GM19099 (cell line): ENCODE data around the gene FBRSL1.

ENCODE experiments used
- POLR2A ChIP-seq: IDR thresholded peaks from 3 replicates; pipeline ENCODE4 v1.6.1; 2011; ENCODE audit warnings: low read depth; ENCODE audit not compliant: insufficient read length; ENCODE audit errors: extremely low read depth

The FBRSL1 gene

DNA sequence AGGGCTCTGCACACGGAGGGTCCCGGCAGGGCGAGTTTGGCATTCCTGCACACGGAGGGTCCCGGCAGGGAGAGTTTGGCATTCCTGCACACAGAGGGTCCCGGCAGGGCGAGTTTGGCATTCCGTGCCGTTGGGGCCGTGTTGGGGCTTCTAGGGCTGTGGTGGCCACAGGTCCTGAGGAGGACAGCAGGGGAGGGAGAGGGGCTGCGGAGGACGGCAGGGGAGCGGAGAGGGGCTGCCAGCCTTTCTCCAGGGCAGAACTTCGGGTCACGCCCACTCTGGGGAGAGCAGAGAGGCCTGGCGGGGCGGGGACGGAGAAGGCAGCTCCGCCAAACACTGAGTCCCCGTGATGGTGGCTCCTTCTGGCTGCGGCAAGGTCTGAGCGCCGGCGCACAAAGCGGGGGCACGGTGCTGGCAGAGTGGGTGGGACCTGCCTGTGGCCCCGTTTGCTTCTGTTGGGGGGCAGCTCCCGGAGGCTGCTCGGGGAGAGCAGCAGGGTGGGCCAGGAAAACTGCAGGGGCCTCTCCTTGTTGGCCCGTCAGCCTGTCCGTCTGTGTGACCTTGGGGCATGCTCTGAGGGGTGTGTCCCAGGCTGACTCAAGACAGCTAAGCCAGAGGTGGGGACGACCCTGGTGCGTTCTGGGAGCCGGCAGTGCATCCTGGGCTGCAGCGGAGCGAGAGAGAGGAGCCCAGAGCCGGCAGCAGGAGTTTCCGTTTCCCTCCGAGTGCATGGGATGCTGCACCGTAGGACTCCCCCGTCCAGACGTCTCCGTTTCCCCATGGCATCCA lies 60.3 kb downstream of the FBRSL1 start:
- no peak for TF ChIP-seq POLR2A

DNA sequence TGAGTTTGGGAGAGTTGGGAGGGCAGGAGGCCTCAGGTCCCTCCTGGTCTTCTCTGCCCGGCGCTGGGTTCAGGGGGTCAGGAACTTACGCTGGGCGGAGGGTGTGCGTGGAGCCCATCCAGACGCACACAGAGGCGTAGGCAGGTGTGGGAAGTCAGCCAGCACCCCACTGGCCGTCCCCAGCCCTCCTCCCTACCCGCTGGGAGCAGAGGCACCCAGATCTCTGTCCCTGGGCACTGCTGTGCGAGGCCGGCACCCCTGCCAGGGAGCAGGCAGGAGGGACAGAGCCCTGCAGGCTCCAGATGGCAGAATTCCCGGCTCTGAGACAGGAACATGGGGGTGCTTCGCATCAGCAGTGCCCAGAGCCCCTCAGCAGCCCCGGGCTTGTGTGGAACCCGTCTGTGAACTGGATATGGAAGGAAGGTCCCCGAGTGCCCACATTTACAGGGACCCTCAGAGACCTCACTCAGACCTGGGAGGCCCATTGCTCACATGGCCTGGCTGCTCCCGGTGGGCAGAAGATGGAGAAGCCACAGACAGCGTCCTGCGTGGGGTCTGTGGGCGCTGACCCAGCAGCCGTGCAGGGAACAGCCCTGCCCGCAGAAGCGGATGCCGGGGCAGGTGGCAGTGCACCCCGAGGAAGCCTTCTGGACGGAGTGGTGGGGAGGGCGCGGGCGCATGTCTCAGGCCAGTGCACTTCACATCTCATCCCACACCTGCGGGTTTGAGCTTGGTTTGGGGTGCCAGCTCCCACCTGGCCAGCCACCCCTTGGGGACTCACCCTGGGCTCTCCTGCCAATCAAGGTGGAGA lies 61.1 kb downstream of the FBRSL1 start:
- no peak for TF ChIP-seq POLR2A

DNA sequence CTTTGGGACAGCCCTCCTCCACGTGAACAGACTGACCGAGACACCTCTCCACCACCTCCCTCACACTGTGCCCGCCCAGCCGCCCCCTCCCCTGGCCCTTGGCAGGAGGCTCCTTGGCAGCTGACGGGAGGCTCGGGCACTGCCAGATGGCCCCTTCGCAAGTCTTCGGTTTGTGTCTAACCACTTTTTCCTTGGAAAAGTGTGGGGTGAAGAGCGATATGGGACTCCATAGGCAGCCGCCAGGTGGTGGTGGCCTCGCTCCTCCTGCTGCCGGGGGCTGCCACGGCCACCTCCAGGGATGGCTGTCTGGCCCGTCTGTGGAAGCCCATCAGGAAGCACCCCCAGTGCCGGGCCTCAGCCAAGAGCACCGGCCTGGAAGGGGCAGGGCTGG lies 61.7 kb downstream of the FBRSL1 start:
- TF ChIP-seq POLR2A, result no peak

DNA sequence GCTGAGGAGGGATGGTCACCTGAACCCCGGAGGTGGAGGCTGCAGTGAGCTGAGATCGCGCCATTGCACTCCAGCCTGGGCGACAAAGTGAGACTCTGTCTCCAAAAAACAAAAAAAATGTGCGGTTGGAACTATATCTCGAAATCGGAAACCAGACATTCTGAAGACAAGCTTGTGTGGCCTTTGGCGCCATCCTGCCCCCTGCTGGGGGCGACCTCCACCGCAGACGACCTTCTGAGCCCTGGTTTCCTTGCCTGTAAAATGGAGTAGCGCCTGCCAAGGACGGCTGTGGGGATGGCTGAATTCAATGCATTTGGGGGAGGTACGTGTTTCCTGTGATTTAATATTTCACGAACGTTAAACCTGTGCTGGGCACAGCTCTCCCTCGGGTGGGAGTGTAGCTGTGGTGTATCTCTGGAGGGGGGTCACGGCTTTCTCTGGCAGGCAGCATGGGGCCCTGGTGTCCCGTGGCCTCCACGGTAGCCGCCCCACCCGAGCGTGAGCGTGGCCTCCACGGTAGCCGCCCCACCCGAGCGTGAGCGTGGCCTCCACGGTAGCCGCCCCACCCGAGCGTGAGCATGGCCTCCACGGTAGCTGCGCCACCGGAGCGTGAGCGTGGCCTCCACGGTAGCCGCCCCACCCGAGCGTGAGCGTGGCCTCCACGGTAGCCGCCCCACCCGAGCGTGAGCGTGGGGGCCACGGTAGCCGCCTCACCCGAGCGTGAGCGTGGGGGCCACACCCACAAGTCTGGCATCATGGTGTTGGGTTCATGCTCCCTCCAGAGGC lies 65.1 kb downstream of the FBRSL1 start:
- no peak for TF ChIP-seq POLR2A

DNA sequence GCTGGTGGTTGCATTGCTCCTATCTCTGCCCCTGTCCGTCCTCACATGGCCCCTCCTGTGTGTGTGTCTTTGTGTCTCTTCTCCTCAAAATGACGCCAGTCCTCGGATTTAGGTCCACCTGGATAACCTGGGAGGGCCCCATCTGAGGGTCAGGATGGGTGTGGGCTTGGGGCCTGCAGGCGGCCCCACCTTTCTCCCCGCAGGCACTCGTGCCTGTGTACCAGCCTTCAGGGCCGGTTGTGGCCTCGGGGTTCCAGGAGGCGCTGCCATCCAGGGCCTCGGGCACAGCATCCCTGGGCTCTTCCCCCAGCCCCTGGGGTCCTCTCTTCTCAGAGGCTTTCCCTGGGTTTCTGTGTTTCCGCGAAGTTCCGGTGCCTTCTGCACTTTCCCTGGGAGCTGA lies 65.7 kb downstream of the FBRSL1 start:
- no peak for TF ChIP-seq POLR2A

DNA sequence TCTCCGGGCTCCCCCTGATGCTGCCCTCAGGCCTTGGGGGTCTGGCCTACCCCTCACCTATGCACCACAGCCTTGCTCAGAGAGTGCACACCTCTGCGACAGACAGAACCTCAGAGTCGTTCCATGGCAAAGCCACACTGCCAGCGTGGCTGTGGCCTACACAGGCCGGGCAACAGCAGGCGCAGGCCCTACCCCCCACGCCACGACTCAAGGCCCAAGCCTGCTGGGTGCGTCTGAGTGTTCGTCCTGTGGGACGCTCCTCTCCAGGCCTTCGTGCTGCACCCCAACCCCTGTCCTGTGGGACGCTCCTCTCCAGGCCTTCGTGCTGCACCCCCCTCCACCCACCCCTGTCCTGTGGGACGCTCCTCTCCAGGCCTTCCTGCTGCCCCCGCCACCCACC lies 66.3 kb downstream of the FBRSL1 start:
- TF ChIP-seq POLR2A, result no peak

DNA sequence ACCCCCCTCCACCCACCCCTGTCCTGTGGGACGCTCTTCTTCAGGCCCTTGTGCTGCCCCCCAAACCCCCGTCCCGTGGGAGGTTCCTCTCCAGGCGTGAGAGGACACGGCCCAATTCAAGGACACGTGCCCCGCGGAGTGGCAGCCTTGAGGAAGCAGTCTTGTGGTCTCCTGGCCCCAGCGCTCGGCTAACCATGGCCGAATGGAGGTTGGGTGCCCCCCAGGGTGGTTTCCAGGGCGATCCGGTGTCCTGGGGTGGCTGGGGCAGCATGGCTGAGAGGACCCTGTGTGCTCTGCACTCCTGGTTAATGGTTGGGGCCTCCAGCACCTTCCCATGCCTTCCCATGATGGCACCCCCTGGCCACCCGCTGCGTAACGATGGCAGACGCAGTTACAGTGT lies 66.8 kb downstream of the FBRSL1 start:
- TF ChIP-seq POLR2A, result no peak

DNA sequence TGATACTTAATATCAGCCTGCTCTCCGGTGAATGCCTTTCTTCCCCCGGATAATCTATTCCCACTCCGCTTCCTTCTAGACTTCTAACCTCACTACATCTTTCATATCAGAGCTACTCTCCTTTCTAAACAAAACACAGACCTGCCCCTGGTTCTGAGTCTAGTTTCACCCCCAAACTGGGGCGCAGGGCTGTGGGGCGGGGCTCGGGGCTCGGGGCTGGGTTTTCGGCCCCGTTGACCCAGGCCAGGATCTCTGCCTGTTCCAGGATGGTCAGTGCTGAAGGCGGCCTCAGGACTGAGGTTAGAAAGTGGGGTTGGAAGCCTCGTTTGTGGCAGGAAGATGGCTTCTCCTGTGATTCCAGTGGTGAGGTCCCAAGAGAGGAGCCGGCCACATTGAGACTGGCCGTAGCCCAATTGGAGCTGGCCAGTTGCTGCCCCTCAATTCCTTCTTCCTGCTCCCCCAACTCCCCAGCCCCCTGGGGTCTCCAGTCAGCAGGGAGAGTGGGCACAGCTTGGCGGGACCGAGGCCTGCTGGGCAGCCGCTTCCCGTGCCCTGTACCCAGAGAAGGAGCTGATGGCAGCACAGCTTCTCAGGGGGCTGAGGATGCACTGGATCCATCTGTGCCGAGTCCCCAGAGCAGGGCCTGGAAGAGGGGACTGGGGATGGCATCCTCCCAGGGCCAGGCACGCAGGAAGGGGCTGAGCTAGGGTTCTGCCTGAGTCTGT lies 67.5 kb downstream of the FBRSL1 start:
- no peak for TF ChIP-seq POLR2A

DNA sequence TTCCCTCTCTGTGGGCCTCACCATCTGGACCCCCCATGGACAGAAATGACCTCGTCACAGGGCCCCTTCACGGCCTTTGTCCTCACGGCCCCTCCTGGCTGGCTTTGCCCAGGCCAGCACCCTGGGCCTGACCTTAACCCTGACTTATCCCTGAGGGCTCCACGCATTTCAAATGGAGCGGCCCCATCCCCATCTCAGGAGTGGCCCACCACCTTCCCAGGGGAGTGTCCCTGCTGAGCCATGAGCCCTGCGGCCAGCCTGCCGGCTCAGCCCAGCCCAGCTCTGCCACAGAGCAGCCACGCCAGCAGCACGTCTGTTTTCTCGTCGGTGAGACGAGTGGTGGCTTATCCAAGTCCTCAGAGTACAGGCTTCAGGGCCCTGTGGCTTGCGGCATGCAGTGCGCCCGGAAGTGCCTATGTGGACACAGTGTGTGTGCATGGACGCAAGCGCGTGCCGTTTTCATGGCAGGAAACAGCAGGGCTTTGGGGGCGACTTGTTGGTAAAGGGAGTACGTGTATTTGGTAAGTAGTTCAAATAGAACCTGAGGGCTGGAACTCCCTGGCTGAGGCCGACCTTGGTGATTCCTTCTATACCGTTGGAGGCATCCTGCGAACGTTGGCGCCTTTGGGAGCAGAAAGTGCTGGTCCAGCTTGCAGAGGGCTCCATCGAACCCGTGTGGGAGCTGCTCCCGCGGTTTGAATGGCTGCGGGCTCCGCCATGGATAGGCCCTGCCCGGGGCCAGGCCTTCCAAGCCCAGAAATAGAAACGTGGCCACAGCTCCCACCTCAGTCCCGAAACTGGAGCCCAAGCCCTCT lies 68.3 kb downstream of the FBRSL1 start:
- TF ChIP-seq POLR2A, result no peak

DNA sequence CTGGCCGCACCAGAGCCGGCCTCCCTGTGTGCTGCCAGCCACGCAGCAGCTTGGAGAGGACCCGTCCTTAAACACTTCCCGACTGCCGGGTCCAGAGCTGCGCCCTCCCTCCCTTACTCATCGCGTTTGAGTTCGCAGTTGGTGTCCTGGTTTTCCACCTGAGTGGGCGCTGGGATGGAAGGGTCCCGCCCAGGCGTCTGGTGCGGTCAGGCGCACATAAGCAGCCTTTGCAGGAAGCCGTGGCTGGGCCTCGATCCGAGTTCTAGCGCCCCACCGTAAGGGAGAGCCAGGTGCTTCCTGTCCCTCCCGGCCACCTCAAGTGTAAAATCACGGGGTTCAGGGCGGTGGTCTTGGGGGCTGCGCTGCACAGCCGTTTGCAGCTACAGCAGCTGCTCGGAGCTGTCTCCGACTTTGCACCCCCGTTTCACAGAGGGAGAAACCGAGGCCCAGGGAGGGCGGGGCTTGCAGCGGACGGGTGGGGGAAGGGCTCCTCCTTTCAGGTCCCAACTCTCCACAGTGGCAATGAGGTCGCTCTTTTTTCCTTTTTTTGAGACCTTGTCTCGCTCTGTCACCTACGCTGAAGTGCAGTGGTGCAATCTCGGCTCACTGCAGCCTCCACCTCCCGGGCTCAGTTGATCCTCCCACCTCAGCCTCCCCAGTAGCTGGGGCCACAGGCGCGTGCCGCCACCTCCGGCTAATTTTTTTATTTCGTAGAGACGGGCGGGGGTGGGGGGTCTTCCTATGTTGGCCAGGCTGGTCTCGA lies 69.1 kb downstream of the FBRSL1 start:
- TF ChIP-seq POLR2A, result no peak

DNA sequence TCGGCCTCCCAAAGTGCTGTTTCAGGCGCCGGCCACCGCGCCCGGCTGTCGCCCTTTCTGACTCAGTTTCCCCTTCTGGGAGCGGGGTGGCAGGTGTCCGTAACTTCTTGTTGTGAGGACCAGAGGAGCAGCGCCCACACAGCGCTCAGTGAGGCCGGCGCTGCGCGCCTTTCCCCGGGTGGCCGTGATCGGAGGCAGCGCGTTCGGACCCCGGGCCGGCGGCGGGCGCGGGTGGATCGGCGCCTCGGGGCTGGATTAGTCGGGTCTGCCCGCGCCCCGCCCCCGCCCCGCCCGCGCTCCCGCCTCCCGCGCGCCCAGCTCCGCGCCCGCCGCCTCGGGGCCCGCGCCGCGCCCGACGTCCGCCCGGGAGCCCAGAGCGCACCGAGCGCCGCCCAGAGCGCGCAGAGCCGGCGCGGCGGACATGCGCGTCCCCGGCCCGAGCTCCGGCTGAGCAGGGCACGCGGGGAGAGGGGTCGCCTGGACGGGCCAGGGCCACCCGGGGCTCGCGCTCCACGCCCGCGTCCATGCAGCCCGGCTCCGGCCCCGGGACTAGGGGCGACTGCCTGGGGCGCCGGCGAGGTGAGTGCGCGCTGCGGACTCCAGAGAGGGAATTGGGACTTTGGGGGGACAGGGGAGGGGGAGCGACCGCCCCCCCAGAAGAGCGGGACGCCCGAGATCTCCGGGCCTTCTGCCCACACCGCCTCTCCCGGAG lies 69.9 kb downstream of the FBRSL1 start:
- no peak for TF ChIP-seq POLR2A

DNA sequence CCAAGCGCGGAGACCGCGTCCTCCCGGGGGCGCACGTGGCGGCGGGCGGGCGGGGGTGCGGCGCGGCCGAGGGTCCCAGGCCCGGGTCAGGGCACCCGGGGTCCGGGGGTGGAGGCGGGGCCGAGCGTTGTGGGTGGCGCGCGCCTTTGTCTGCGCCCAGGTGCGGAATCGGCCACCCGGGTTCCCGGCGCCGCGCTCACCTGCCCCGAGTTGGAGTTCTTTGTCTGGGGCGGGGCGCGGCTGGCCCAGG lies 70.3 kb downstream of the FBRSL1 start:
- TF ChIP-seq POLR2A, result no peak
